HG02970 (cell line): ENCODE data around the gene GPR149.

ENCODE experiments used
- ATAC-seq: cut with Tn5 transposase; IDR thresholded peaks from one replicate; pipeline ENCODE4 v1.9.1; 2021; ENCODE audit warnings: mild to moderate bottlenecking, moderate library complexity, moderate number of reproducible peaks; ENCODE audit not compliant: unreplicated experiment, low FRiP score

Gene GPR149

DNA sequence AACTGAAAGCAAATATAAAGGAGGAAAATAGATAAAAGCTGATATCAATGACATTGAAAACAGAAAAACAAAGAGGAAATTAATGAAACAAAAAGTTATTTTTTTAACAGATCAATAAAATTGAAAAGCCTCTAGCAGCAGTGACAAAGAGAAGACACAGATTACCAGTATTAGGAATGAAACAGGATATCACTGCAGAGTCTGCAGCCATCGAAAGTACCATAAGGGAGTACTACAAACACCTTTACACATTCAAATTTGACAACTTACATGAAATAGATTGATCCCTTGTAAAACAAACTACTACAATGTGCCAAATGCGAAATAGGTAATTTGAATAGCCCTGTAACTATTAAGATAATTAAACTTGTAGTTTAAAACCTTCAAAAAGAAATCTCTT is 80.8 kb downstream of the GPR149 start:
- no peak for ATAC-seq

DNA sequence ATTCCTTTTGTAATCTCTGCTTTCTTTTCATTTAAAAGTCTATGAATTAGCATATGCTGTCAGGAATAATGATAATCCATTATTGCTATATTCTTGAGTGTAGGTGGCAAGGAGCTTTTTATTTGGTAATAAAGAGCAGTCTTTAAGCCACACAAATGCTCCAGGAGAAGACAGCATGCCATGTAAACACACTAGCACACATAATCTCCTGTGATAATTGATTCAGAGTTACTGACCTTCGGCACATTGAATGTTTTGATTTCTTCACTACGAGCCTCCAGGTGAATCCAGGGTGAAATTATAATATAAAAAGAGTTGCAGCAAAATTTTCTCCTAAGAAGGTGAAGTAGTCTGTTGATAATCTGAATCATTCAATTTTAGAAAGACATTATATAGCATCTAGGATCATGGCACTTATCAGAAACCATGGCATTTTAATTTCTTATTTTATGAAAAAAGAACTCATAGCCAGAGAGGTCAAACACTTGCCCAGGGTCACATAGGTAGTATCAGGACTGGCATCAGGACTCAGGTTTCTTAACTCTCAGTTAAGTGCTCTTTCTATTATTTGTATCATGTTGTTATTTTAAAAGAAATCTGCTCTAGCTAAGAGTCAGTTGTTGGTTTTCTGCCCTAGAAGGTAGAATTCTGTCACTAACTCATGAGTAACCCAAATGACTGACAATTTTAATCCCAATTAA is 84.4 kb downstream of the GPR149 start:
- ATAC-seq = no peak

DNA sequence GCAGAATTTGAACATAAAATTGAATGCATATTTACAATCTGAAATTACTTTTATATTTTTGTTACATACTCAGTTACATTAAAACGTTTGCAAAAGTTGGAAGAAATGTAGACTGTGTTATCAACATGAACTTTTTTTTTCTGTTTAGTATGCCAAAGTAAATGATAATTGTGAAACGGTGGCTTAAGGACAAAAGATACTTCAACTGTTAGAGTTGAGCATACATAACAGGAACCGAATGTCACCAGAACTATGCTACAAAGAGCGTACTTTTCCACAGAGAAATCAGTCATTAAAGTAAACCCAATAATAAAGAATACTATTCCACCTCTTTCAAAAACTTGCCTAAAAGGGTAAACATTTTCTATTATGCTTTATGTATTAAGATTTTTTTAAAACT is 91.4 kb downstream of the GPR149 start:
- no peak for ATAC-seq

DNA sequence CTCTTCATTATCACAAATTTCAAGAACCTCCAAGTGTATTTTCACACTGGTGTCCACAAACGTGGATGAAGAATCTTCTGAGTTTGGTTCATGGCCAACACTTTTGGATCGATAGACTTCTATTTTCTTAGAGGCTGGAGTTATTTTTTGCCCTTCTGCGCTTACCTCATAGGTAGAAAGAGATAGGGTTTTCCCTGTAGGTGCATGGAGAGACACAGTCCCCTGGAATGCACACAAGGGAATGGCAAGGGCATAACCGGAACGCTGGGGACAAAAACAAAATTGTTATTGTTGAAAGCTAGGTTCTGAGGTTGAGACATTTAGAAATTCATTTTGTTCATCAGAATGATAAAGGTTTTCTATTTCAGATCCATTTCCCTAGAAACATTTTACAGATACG is 92.0 kb downstream of the GPR149 start:
- ATAC-seq = no peak

DNA sequence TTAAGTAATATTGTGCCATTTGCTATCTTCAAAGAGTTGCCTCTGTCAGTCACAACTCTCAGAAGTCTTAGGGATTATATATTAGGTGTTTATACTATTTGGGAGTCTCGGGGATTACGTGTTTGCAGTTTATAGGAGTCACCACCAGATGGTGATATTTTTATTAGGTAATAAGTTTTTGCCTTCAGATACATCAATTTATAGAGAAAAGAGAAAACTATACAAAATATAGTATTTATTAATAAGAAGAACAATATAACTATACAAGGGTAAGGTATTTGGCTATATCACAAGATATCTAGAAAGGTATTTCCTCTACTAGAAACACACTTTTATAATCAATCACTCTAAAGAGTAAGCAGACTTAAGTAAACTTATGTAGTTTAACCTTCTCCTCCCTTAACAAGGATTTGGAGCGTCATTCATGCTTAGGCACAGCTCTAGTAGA is 95.0 kb downstream of the GPR149 start:
- ATAC-seq = no peak

DNA sequence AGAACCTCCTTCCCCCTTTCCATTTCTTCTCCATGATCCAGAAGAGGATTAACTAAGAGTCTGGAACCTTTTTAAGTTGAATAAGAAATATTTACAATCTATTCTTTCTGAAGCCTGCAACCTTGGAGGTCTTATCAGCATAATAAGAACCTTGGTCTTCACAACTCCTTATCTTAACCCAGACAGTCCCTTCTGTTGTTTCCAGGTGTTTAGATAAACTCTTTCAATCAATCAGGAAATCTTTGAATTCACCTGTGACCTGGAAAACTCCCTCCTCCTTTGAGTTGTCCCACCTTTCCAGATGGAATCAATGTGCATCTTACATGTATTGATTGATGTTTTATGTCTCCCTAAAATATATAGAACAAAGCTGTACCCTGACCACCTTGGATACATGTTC is 102.1 kb downstream of the GPR149 start:
- no peak for ATAC-seq

DNA sequence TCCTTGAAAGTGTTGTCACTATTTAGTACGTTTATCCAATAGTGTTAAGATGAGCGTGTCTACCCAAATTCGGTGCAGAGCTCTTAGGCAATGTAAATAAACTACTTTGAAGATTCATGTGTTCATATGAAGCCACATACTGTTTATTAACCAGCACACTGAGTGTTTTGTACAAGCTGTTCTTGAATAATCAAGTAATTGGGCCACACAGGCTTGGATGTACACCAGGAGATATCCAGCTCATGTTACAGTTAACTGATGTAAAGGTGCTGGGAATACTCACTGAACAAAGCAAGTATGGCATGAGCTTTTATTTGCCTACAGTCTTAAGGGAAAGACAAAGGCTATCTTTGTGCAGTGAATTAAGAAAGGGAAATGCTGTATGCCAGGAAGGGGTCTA is 105.1 kb downstream of the GPR149 start:
- no peak for ATAC-seq

DNA sequence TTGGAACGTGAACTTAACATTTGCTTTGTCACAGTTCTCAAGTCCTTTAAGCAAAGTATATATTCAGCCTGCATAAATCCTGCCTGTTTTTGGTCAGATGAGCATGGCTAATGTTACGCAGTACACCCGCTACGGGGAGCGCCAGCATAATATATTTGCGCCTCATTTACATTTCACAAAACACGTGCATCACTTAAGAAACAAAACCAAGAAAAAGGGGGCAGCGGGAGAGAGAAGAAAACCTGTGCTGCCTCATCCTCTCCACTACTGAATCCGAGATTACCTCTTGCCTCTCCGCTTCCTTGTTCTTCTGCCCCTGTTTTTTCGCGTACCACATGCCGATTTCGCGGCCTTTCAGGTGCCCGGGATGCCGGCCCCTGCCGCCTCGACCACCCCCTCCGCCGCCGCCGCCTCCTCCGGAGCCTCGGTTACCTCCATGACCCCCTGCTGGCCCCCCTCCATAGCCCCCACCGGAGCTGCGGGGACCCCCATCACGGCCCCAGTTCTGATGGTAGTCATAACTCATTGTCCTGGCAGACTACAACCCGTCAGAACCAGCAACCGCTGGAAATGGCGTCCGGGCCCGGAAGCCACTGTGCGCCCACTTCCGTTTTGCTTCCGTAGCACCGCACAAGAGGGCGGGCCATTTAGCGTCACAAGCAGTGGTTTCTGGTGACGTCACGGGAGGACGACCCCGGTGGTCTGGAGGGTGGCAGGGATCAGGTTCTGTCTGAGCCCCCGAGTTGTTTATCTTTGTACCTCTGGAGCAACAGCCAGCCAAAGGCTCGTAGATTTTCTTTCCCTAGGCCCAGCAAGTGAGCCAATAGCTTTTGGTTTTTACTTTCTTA is 105.9 kb downstream of the GPR149 start, which contains the start of gene DHX36:
DHX36 (minus strand) TSS at position 597 of the 848 bp plus-strand sequence; CDS start at position 526, 71 bp downstream.
- ATAC-seq = peak; percentile 94

DNA sequence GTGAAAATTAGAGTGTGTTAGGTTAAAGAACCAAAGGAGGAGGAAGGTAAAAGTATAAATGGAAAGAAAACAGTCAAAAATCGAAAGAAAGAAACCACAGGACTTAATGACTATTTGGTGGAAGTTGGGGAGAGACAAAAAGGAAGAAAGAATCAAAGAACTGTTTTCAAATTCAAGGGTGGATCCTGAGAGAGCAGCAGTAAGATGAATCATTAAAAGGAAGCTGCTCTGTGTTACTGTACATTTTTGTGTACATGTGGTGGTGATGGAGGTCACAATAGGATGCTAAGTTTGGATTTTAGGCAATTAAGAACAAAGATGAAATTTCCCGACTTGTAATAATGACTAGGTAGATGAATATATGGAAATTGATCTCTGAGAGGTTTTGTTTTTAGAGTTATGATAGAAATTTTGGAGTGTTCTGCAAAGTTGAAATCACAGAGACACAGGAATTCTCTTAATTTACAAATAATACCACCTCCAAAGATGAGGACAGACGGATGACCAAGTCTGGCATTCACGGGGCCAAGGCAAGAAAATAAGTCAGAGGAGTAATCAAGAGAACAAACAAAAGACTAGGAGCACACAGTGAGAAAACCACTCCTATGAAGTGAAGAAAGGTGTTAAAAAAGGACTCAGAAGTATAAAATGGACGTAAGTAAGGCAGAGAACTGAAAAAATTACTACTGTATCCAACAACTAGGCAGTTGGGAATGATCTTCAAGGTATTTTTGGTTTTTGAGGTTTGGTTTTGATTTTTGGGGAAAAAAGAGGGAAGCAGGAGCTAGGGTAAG is 112.8 kb downstream of the GPR149 start:
- ATAC-seq = no peak

DNA sequence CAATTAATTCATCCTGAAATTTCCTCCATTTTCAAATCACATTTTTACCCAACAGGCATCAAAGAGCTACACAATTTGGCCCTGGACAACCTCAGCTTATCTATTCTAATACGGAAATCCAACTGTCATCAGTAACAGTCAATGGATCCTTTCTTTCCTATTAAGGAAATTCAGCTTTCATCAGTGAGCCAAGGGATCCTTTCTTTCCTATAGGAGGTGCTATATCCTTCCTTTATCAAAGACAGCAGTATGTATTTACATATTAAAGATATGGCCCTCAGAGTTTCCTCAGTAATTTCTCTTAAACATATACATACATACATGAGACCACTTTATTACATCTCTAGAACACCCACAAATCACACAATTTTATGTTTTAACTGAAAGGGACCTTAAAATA is 115.8 kb downstream of the GPR149 start:
- ATAC-seq = no peak

DNA sequence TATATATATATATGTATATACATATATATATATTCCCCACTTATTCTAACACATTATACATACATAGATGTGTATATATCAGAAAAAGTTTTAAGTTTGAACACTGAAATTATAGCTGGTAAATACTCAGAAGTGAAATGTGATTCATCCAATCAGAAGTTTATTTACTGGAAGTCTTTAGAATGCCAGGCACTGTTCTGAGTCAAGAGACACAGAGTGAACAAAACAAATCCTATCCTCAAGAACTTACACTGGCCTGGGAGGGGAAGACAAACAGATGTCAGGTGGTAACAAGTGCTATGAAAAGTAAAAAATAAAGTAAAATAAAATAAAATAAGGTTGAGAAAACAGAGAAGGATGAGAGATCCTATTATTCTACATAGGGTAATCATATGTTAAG is 119.2 kb downstream of the GPR149 start:
- ATAC-seq = no peak

DNA sequence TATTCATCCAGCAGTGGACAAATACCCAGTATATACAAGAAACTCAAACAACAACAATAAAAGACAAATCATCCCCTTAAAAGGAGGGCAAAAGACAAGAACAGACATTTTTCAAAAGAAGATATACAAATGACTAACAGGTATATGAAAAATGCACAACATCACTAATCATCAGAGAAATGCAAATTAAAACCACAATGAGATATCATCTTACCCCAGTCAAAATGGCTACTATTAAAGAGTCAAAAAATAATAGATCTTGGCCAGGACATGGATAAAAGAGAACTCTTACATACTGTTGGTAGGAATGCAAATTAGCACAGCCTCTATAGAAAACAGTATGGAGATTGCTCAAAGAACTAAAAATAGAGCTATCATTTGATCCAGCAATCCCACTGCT is 122.6 kb downstream of the GPR149 start:
- ATAC-seq = no peak

DNA sequence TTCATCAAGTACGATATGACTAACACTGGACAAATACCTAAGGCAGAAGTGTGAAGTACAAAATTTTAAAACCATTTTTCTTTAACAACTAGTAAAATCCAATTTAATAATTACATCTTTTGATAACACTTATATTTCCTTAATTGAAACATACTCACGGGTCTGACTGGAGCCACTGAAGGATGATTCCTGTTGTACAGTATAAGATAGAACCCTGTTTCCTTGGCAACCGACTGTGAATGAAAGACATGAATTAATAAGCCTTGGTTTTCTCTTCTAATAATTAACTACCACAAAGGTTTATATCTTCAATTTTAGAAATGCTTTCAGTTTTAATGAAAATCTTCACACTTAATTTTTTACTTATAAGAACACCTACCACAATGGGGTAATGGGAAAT is 125.1 kb downstream of the GPR149 start:
- ATAC-seq = peak; percentile 70

DNA sequence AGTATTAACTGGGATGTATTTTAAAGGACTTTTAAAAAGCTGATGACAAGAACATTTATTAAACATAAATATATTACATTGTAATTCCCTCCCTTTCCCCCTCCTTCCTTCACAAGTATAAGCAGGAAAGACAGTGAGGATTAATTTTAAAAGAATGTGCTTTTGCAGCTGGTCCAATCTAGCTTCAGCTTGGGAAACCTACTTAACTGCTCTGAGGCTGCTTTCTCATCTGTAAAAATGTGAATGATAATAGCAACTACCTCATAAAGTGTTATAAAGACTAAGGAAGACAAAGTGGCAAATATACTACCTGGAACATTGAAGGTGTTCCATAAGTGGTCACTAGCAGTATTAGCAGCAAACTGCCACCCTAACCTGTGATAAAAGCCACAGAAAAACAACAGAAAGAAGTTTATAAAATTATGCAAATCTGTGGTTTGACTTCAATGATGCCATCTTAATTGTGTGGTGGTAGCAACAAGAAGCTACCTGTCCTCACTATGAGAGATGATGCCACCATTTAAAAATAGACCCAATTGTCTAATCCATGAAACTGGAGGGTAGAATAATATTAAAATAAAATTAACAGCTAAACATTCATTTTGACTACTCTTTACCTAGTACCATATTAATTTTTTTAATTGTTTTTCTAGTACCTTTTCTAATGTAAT is 125.7 kb downstream of the GPR149 start:
- ATAC-seq = no peak

DNA sequence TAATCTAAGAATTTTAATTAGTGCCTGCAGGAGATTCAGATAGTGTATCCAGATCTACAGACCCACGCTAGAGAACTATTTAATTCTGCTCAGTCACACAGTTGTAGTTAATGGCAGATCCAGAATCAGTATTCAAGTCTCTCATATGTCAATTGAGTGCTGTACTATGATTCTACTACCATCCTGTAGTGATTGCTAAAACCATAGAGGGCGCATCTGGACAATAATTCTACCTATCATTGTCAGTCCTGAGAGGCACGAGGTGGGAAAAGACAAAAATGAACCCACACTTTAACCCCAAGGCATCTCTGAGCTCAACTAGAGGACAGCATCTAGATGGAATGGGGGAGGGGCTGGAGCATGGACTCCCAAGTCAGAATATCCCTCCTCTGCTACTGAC is 128.4 kb downstream of the GPR149 start:
- ATAC-seq = no peak

DNA sequence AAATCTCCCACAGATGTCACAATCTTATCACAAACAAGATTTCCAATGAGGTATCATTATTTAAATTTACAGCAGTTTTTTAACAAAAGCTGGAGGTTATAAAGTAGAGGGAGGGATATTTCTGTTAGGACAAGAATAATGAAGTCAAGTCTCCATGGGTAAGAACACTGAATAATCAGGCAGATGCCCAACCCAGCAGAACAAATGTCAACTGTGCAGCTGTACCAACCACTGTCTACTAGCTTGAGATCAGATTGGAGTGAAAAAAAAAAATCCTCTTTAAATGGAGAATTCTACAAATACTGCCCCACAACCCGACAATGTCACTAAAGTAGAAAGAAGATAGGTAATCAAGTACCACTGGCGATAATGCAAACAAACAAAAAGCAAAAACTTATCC is 136.0 kb downstream of the GPR149 start:
- ATAC-seq = no peak

DNA sequence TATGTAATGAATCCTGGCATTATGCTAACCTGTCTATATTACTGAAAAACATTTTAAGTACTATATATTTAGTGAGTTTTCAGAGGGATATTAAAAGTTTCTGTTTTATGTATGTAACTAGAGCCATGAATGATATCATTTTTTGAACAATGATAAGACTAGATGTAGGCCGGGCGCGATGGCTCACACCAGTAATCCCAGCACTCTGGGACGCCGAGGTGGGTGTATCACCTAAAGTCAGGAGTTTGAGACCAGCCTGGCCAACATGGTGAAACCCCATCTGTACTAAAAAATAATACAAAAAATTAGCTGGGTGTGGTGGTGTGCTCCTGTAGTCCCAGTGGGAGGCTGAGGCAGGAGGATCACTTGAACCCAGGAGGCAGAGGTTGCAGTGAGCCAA is 139.8 kb downstream of the GPR149 start:
- ATAC-seq = no peak
